Measurements from ENCODE around the gene BMI1.

GRCh38 chr10:22305721-22306120 is 15.2 kb upstream of the BMI1 start:
- TF ChIP-seq CTCF (conservative IDR thresholded peaks at IDR 0.05; ENCODE audit: low read depth, low read length) (no peak), EZH2 (IDR thresholded peaks at IDR 0.05; ENCODE audit: borderline replicate concordance, low read depth, low read length, poor library complexity, severe bottlenecking) (no peak)

All from A673 (cell line).